GM12891 (cell line): ENCODE measurements around the gene CALML3.

Experiments
- DNase-seq: peaks from one replicate; pipeline ENCODE4 v3.0.0; 2011; ENCODE audit warnings: low spot score; ENCODE audit not compliant: insufficient read length
- FAIRE-seq: peaks from 2 replicates; lab custom pipeline; 2011; peaks lifted over from hg19 to GRCh38; lab: Jason Lieb, UNC
- PAX5 ChIP-seq: IDR thresholded peaks from 2 replicates; pipeline ENCODE4 v1.6.1; 2011; ENCODE audit warnings: low read length, moderate library complexity, mild to moderate bottlenecking; ENCODE audit not compliant: insufficient read depth, severe bottlenecking
- POLR2A ChIP-seq: IDR thresholded peaks from 2 replicates; pipeline ENCODE4 v1.6.1; 2011; ENCODE audit warnings: low read depth, low read length, control low read depth
- POLR2AphosphoS5 ChIP-seq: IDR thresholded peaks from 2 replicates; pipeline ENCODE4 v1.6.1; 2011; ENCODE audit warnings: low read depth, low read length, control low read depth
- POU2F2 ChIP-seq: IDR thresholded peaks from 2 replicates; pipeline ENCODE4 v1.6.1; 2011; ENCODE audit warnings: low read depth, mild to moderate bottlenecking, control low read depth, low read length, moderate library complexity
- SPI1 ChIP-seq: IDR thresholded peaks from 2 replicates; pipeline ENCODE4 v1.6.1; 2011; ENCODE audit warnings: low read depth, low read length, control low read depth
- TAF1 ChIP-seq: IDR thresholded peaks from 2 replicates; pipeline ENCODE4 v1.6.1; 2011; ENCODE audit warnings: low read depth, low read length, control low read depth

Gene CALML3

DNA sequence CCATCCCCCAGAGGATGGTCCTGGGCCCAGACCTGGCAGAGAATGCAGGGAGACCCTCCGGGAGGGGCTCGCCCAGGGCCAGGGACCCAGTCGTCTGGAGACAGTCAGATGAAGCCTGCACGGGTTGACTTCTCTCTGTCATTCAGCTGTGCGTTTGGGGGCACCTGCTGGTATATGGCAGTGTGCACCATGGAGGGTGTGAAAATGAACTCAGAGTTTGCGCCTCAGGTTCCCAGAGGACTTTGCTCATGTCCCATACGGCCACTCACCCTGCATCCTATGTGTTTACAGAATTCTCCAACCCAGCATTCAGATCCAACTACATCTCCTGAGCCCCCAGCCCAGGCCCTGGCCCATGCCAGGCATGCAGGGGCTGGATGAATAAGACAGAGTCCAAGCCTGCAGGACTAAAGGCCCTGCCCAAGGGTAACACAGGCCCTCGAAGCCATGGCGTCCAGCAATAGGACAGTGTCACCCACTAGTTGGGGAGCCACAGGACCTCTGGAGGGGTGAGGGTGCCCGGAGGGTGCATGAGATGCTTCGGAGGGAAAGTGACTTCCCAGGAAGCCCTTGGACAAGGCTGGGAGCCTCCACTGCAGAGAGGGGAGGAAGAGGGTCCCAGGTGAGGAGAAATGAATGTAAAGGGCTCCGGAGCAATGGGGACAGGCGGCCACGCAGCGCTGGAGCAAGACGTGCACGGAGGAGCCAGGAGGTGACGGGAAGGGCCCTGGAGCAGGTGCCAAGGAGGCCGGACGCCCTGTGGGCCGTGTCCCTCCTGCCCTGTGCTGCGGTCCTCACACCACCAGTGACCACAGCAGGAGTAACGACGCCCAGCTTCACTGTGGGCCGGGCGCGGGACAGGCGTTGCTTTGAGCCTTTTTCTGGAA lies 36.3 kb downstream of the CALML3 start:
- DNase-seq, result no peak
- TF ChIP-seq SPI1 (no peak), PAX5 (no peak), POU2F2 (no peak), POLR2A (no peak), TAF1 (no peak), POLR2AphosphoS5 (no peak)
- no peak for FAIRE-seq

DNA sequence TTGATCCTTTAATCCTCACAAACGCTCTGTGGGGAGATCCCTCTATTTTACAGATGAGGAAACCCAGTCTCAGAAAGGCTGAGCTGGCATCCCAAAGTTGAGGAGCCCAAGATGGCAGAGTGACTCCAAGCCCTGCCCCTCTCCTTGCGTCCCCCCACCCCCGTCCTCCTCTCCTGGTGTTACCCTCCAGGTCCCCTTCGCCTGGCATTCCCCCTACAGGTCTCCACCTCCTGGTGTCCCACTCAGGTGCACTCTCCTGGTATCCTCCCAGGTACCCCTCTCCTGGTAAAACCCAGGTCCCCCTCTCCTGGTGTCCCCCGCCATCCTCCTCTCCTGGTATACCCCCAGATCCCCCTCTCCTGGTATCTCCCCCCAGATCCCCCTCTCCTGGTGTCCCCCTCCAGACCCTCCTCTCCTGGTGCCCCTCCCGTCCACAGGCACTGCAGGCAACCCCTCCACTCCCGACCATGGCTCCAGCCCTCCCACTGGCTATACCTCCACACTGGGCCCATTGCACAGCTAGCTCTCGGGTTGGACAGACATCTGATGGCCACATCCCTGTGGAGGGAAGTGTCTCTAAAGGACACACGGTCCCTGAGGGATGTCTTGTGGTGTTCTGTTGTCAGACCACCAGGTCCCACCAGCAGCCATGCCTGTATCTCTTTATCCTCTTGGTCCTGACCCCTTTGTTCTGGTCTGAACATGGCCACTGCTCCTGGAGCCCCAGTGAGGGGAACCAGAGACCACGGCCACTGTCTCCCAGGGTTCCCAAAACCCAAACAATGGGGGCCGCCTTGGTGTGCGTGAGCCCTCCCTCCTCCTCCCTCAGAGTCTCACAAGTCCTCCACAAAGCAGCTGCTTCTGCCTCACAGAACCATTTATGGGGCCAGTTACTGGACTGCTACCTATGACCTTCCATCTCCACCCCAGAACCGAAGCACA lies 37.2 kb downstream of the CALML3 start:
- FAIRE-seq, result no peak
- TF ChIP-seq TAF1 (no peak), POU2F2 (no peak), PAX5 (no peak), POLR2A (no peak), POLR2AphosphoS5 (no peak), SPI1 (no peak)
- DNase-seq, result no peak

DNA sequence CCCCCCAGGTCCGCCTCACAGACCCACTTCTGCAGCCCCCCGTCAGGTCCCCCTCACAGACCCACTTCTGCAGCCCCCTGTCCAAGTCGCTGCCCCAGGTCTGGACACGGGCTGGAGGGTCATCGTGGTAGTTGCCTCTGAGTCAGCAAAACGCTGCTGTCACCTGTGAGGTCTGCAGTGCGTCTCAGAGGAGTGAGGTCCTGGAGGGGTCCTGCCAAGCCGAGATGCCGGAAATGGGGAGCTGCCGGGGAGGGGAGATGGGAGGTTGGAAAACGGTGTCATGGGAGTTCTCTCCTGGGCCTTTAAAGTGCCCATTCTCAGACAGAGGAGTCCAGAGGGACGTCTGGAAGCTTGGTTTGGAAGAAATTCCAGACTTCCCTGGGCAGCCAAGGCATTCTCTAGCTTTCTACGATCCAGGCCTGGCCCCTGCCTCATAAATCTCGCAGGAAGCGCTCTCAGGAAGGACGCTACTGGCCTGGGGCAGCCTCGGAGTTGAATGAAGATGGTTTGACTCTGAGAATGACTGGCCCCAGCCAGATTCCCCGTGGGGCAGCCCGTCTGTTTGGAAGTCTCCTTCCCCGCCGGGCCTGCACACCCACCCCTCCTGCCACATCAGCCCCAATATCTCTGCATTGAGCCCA lies 38.7 kb downstream of the CALML3 start:
- FAIRE-seq, result no peak
- TF ChIP-seq POU2F2 (no peak), POLR2A (no peak), PAX5 (no peak), TAF1 (no peak), SPI1 (no peak), POLR2AphosphoS5 (no peak)
- no peak for DNase-seq

DNA sequence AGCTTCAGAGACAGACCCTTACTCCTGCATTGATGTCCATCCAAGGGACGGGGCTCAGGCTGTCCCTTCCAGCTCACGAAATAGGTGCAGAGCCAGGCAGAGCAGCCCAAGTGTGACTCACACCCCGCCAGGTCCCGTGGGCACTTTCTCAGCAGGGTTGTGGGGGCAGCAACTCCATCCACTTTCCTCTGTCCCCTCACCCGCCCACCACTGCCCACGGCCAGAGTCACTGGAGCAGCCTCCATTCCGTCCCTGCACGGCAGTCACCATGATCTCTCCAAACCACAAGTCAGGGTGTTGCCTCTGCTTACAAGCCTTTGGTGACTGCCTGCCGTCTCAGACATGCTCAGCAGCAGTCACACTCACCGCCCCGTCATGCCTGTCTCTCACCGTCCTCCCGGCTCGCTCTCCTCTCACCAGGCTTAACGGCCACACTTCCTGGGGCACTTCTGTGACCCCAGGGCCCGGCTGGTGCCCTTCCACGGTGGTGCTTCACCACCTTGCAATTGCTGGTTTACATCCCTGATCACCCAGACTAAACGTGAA lies 39.3 kb downstream of the CALML3 start:
- FAIRE-seq (no peak), DNase-seq (no peak)
- TF ChIP-seq POLR2A (no peak), POLR2AphosphoS5 (no peak), PAX5 (no peak), POU2F2 (no peak), SPI1 (no peak), TAF1 (no peak)

DNA sequence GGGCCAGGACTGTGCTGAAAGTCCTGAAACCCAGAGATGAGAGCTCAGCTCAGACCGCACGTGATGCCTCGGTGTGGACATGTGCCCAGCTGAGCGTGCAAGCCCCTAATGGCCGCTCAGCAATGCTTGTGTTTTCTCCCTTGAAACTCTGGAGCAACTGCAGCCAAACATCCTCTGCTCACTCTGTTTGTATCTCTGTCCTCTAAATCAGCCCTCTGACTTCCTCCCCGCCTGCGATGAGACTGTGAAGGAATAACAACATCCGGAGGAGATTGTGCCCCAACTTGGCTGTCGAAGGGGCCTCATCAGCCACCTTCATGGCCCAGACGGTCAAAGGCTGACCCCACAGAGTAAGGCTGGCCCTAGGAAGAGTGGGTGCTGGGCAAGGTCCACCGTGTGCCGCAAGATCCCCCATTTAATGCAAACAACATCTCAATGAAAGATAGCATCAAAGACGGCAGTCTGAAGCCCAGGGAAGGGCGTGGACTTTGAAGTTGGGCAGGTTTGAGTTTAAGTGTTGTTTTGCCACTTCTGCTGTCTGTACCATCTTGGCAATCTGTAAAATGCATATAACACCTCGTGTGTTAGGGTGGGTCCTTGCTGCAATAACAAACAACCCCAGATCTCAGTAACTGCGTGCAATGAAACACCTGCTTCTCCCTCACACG lies 39.9 kb downstream of the CALML3 start:
- no peak for FAIRE-seq
- DNase-seq, result no peak
- TF ChIP-seq SPI1 (no peak), TAF1 (no peak)

DNA sequence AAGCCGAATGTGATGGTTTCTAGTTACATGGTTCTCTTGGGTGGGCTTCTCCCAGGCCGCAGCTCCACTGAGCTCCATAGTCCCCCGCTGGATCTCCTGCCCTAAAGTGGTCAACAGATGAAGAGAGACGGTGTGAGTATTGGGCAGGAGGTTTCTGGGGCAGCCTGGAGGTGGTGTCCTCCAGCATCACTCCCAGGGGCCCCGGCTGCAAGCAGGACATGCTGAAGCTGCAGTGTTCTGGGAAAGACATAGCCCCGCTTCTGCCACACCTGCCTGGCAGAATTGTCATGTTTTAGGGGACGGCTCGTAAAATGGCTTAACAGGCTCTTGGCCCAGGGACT lies 40.4 kb downstream of the CALML3 start:
- TF ChIP-seq PAX5 (no peak), TAF1 (no peak), POLR2AphosphoS5 (no peak), POLR2A (no peak), SPI1 (no peak), POU2F2 (no peak)
- DNase-seq, result no peak

DNA sequence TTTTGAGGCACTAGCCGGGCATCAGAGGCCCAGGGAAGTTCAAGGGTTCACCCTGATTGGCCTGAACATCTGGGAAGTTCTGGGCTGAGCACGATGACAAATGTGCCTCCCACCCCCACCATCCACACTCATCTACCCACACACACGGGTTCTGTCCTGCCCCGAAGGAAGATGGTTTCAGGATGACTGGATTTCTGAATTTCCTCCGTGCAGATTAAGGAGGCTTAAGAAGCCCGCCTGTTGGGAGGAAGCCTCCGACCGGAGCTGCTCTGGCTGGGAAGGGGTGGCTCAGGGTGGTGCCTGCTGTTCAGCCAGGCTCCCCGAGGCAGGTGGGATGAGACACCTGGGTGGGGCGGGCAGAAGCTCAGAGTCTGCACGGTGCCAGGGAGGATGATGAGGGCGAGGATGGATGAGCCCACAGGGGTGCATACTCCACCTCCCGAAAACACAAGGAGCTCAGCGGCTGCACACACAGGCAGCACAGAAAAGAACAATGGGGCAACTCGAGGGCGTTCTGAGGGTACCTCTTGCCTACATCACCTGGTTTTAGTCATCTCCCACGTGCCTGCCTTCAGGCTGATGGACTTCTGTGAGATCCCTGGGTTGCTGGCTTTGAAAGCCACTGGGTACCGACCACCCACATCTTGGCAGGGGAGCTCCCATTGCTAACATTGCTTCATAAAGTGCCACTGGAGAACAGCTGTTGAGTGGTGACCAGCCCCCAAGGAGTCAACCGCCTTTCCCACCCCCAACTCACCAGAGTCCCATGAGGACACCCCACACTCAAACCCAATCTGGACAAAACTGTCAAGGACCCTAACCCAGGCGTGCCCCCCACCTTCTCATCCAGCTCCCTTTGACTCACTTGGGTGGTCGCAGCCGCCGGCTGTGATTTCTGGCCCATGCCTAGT lies 41.2 kb downstream of the CALML3 start:
- FAIRE-seq (no peak), DNase-seq (no peak)
- no peak for TF ChIP-seq POLR2A
- TF ChIP-seq POLR2AphosphoS5, result no peak
- no peak for TF ChIP-seq POU2F2
- TF ChIP-seq SPI1, result no peak
- no peak for TF ChIP-seq TAF1
- no peak for TF ChIP-seq PAX5

More for the DNA sequence above, 40.4 kb downstream of the CALML3 start:
- FAIRE-seq, result no peak

DNA sequence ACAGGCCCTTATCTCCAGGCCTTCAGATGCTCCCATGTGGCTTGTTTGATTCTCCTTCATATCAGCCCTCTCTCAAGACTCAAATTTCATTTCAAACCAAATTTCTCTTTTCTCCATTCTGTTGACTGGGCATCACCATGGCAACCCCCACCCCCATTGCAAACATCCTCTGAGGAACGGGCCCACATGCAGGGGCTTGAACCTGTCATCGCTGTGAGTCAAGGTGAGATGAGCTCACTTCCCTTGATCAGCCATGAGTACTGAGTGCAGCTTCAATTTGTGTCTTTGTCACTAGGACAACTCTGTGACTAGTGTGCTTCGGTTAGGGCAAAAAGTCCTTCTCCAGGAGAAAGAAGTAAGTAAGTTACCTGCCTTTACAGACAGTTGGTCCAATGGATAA lies 41.9 kb downstream of the CALML3 start:
- DNase-seq, result no peak
- no peak for TF ChIP-seq PAX5
- TF ChIP-seq SPI1, result no peak
- TF ChIP-seq POLR2AphosphoS5, result no peak
- TF ChIP-seq TAF1, result no peak
- FAIRE-seq, result no peak

DNA sequence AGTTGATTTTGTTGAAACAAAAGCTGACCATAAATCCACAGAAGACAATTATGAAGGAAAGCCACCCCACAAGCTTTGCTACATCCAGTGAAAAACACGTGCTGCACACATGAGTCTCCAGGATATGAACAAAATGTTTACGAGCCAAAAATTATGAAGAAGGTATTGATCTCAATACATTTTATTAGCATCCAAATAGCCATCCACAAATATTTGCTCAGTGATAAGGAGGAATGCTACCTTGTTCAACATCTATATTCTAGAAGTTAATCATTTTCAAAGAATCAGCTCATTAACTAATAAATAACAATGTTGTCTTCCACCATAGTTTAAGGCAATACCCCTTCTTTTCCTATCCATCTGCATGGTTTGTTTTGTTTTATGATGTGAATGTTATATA lies 42.7 kb downstream of the CALML3 start:
- FAIRE-seq, result no peak
- DNase-seq, result no peak
- no peak for TF ChIP-seq POU2F2
- TF ChIP-seq TAF1, result no peak
- no peak for TF ChIP-seq SPI1
- no peak for TF ChIP-seq POLR2AphosphoS5
- no peak for TF ChIP-seq PAX5
- no peak for TF ChIP-seq POLR2A
